Thyroid gland (tissue), 4 donors: Measurements from ENCODE around the gene PTPA.

Experiments used
- POLR2A ChIP-seq, 2 donors: fragments of 450-650 bp; IDR thresholded peaks; one replicate each; pipeline ENCODE4 v1.6.1; 2017; ENCODE audit warnings: antibody characterized with exemption in 2 of 2, mild to moderate bottlenecking in 2 of 2, moderate library complexity in 1 of 2
- TF ChIP-seq, protein P1 (sequence below), 6 experiments: fragments of 200-600 bp in 3 of 6; fragments of 450-650 bp in 3 of 6; sonication (generic) in 3 of 6; IDR thresholded peaks; one replicate each; pipeline ENCODE4 v1.5.1; 2016 to 2019; ENCODE audit warnings: antibody characterized with exemption in 6 of 6, mild to moderate bottlenecking in 2 of 6, inconsistent platforms in 1 of 6, moderate library complexity in 1 of 6

DNA sequence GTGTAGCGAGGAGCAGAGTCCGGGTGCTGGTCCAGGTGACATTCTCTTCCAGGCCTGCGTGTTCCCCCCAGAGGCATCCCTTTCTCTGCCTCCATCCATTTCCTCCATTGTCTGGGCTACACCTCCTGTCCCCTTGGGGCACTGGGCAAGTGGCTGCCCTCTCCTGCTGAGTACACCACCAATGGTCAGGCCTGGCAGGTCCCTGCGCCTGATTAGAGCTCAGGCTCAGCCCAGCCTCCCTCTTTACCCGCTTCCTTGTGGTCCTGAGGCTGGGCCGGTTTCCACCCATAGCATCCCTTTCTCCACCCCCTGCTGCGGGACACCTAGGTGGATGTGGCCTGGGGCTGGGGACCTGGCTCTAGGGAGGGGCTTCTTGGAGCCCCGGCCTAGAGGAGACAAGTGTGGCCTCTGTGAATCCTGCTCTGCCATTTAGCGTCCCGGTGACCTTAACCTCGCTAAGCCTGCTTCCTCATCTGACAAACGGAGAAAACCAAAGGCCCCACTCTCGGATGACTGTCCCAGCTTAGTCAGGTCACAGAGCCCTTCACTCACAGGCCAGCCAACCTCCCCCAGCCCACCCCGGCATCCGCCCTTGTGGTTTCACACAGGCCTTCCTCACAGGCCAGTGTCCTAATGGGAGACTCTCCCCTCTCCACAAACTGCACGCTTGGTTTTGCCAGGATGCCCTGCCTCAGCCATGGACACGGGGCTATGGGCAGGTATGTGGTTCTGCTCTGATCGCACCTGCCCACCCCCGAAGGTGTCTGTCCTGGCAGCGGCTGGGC, 17.4 kb upstream of the PTPA start:
- TF ChIP-seq, protein P1, sequence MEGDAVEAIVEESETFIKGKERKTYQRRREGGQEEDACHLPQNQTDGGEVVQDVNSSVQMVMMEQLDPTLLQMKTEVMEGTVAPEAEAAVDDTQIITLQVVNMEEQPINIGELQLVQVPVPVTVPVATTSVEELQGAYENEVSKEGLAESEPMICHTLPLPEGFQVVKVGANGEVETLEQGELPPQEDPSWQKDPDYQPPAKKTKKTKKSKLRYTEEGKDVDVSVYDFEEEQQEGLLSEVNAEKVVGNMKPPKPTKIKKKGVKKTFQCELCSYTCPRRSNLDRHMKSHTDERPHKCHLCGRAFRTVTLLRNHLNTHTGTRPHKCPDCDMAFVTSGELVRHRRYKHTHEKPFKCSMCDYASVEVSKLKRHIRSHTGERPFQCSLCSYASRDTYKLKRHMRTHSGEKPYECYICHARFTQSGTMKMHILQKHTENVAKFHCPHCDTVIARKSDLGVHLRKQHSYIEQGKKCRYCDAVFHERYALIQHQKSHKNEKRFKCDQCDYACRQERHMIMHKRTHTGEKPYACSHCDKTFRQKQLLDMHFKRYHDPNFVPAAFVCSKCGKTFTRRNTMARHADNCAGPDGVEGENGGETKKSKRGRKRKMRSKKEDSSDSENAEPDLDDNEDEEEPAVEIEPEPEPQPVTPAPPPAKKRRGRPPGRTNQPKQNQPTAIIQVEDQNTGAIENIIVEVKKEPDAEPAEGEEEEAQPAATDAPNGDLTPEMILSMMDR (IDR thresholded peaks at IDR 0.05), result no peak
- TF ChIP-seq POLR2A (IDR thresholded peaks at IDR 0.05), result no peak
